MM.1S (cell line): Measurements from ENCODE around the gene C20orf96.

Source experiments
- DNase-seq: peaks from one replicate; pipeline ENCODE4 v3.0.0-alpha.2; 2015
- H2AFZ ChIP-seq: fragments of 300-600 bp; sonication (generic); 2 replicates; pipeline ENCODE4 v1.6.0; 2016; ENCODE audit warnings: antibody characterized with exemption, low read length
- H3F3A ChIP-seq: fragments of 300-600 bp; sonication (generic); 2 replicates; pipeline ENCODE4 v1.6.1; 2016; ENCODE audit warnings: mild to moderate bottlenecking, antibody characterized with exemption, low read length, moderate library complexity, mixed read lengths; ENCODE audit not compliant: insufficient read depth
- H3K27ac ChIP-seq: fragments of 300-600 bp; sonication (generic); 2 replicates; pipeline ENCODE4 v1.5.1; 2016; ENCODE audit warnings: mild to moderate bottlenecking, low read length
- H3K27me3 ChIP-seq: fragments of 300-600 bp; sonication (generic); replicated peaks from 2 replicates; pipeline ENCODE4 v1.6.0; 2016; ENCODE audit warnings: low read length; ENCODE audit not compliant: insufficient read depth
- H3K36me3 ChIP-seq: fragments of 300-600 bp; sonication (generic); replicated peaks from 2 replicates; pipeline ENCODE4 v1.6.1; 2016; ENCODE audit warnings: mild to moderate bottlenecking, low read length, mixed read lengths; ENCODE audit not compliant: insufficient read depth
- H3K4me1 ChIP-seq: fragments of 300-600 bp; sonication (generic); 2 replicates; pipeline ENCODE4 v1.6.1; 2016; ENCODE audit warnings: low read length, mixed read lengths
- H3K4me2 ChIP-seq: fragments of 300-600 bp; sonication (generic); 2 replicates; pipeline ENCODE4 v1.6.0; 2016; ENCODE audit warnings: low read depth, low read length
- H3K4me3 ChIP-seq: fragments of 300-600 bp; sonication (generic); 2 replicates; pipeline ENCODE4 v1.5.1; 2016; ENCODE audit warnings: low read length, mixed read lengths
- H3K79me2 ChIP-seq: fragments of 300-600 bp; sonication (generic); 2 replicates; pipeline ENCODE4 v1.6.1; 2016; ENCODE audit warnings: mixed run types, low read length, mixed read lengths
- H3K9ac ChIP-seq: fragments of 300-600 bp; sonication (generic); 2 replicates; pipeline ENCODE4 v1.6.1; 2016; ENCODE audit warnings: low read length, mixed read lengths
- H3K9me2 ChIP-seq: fragments of 300-600 bp; sonication (generic); replicated peaks from 2 replicates; pipeline ENCODE4 v1.6.1; 2016; ENCODE audit warnings: mild to moderate bottlenecking, low read length, mixed read lengths; ENCODE audit not compliant: insufficient read depth
- H3K9me3 ChIP-seq: fragments of 300-600 bp; sonication (generic); replicated peaks from 2 replicates; pipeline ENCODE4 v1.6.1; 2016; ENCODE audit warnings: mild to moderate bottlenecking, low read length, mixed read lengths; ENCODE audit not compliant: insufficient read depth
- H4K20me1 ChIP-seq: fragments of 300-600 bp; sonication (generic); 2 replicates; pipeline ENCODE4 v1.6.1; 2016; ENCODE audit warnings: mild to moderate bottlenecking, low read length, moderate library complexity, mixed read lengths; ENCODE audit not compliant: insufficient read depth
- EZH2 ChIP-seq: fragments of 300-600 bp; sonication (generic); optimal IDR thresholded peaks from 2 replicates; pipeline ENCODE3; 2017; ENCODE audit warnings: low read depth, mild to moderate bottlenecking, antibody characterized with exemption, low read length, mixed read lengths
- EZH2phosphoT487 ChIP-seq: fragments of 300-600 bp; sonication (generic); IDR thresholded peaks from 2 replicates; pipeline ENCODE4 v1.6.1; 2018; ENCODE audit warnings: antibody characterized with exemption, low read length
- TF ChIP-seq, protein P1 (sequence below): fragments of 300-600 bp; sonication (generic); IDR thresholded peaks from 2 replicates; pipeline ENCODE4 v1.5.1; 2016; ENCODE audit warnings: antibody characterized with exemption, low read length, mixed read lengths

The C20orf96 gene

DNA sequence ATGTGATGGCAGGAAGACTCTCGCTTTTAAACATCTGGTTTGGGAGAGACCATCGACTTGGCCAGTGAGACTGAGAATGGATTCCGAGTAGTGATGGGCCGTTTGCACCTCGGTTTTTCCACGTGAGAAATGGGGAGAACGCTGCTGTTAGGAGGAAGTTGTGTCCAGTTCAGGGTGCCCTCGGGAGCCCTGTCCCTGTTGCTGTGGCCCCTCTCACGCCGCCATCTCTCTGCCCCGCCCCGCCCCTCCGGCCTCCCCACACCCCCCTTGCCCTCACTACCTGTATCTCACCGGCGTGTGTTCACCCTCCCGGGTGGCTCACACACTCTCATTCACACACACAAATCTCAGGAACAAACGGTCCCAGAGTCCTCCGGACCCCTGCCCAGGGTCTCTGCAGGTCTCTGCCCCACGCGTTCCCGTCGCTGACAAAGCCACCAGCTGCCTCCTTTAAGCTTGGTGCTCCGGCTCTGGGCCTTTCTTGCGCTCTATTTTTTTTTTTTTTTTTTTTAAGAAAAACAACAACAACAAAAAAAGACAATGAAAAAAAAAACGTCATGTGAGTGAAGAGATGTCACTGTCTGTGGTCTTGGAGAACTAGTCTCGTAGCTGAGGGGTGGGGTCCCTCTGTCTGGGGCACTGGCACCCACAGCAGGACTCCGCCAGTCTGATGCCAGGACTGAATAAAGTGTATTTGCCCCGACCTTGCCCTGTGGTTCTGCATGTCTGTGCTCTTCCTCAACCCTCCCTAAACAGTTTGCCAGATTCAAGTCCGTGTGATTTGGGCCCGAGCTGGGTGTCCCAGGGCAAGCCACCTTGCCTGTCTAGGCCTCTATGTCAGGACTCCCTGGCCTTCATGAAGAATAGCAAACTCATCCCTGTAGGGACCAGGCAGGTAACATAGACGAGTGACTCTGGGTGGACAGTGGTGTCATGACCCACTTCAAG lies 37.8 kb upstream of the C20orf96 start:
- Histone ChIP-seq H3K9me3 (no peaks in the 10 kb centered on the region), H3K27me3 (no peaks in the 10 kb centered on the region), H3K9me2 (no peaks in the 10 kb centered on the region), H3K36me3 (no peaks in the 10 kb centered on the region), H3K9ac (no peak overlapping the region), H4K20me1 (no peaks in the 10 kb centered on the region), H3K4me3 (no peak overlapping the region), H3F3A (peaks cover 17% of the 10 kb centered on the region), H3K4me1 (no peaks in the 10 kb centered on the region; the same call in 1 of the 2 replicates), H3K27ac (no peak overlapping the region), H3K79me2 (peaks cover 10% of the 10 kb centered on the region; the same call in 1 of the 2 replicates), H2AFZ (no peak overlapping the region), H3K4me2 (no peak overlapping the region)
- DNase-seq = no peak
- TF ChIP-seq EZH2phosphoT487 (no peak), EZH2 (no peak)
- TF ChIP-seq, protein P1, sequence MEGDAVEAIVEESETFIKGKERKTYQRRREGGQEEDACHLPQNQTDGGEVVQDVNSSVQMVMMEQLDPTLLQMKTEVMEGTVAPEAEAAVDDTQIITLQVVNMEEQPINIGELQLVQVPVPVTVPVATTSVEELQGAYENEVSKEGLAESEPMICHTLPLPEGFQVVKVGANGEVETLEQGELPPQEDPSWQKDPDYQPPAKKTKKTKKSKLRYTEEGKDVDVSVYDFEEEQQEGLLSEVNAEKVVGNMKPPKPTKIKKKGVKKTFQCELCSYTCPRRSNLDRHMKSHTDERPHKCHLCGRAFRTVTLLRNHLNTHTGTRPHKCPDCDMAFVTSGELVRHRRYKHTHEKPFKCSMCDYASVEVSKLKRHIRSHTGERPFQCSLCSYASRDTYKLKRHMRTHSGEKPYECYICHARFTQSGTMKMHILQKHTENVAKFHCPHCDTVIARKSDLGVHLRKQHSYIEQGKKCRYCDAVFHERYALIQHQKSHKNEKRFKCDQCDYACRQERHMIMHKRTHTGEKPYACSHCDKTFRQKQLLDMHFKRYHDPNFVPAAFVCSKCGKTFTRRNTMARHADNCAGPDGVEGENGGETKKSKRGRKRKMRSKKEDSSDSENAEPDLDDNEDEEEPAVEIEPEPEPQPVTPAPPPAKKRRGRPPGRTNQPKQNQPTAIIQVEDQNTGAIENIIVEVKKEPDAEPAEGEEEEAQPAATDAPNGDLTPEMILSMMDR = no peak

DNA sequence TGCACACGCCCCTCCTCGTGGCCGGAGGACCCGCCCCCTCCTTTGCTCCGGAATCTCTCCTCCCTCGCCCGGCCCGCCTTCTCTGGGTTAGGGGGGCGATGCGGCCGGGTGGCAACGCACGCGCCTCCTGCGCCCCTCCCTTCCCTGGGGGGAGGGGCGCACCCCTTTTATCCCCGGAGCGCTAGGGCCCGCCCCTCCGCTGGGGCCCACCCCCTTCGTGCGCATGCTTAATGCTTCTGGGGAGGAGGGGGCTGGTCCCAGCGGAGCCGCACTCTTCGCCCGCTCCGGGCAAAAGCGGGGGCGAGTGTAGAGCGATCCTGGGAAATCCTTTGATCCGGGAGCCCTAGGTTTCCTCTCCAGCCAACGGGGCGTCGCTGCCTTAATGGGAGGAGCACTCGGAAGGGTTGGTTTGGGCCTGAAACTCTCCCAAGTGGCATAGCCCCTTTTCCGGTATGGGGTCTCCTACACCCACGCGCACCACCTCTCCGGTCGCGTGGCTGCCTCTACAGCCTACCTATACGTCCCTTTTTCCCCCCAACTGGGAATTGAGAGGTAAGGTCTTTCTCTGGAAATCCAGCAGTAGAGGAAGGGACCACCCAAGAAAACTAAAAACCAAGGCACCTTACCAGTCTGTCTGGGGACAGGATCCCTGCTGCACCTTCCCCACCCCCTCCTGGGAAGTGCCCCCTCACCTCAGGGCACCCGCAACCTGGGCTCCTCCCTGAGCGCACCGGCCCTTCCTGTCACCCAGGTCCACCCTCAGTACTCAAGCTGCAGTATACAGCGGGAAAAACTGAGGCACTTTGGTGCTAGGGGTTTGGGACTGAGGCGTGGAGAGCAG lies 36.9 kb upstream of the C20orf96 start:
- Histone ChIP-seq H3K27ac (no peak overlapping the region), H3K79me2 (peaks cover 10% of the 10 kb centered on the region; the same call in 1 of the 2 replicates), H3K9me3 (no peaks in the 10 kb centered on the region), H2AFZ (no peak overlapping the region), H3K4me3 (peak overlapping the region; percentile 68; the same call in 1 of the 2 replicates), H3F3A (peaks cover 17% of the 10 kb centered on the region), H4K20me1 (no peaks in the 10 kb centered on the region), H3K36me3 (no peaks in the 10 kb centered on the region), H3K27me3 (no peaks in the 10 kb centered on the region), H3K4me1 (no peaks in the 10 kb centered on the region; the same call in 1 of the 2 replicates), H3K4me2 (peak overlapping the region; percentile 82), H3K9ac (no peak overlapping the region), H3K9me2 (no peaks in the 10 kb centered on the region)
- TF ChIP-seq, protein P1 = no peak
- TF ChIP-seq EZH2phosphoT487 = no peak
- TF ChIP-seq EZH2 = no peak
- no peak for DNase-seq

DNA sequence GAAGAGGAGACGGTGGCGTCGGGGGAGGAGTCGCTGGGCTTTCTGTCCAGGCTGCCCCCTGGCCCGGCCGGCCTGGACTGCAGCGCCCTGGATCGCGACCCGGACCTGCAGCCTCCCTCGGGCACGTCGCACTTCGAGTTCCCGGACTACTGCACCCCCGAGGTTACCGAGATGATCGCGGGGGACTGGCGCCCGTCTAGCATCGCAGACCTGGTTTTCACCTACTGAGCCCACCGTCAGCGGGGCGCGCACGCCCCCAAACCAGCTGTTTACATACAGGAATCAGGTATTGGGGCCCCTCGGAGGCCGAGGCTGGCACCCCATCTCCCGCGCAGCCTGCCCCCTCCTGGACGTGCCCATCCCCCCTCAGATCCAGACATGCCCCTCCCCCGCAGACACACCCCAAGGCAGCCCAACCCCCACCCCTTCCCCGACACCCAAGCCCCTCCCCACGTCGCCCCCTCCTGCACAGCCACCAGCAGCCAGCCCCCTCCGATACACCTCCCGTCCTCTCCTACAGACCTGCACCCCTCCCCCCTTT lies 36.2 kb upstream of the C20orf96 start:
- Histone ChIP-seq H3F3A (peaks cover 17% of the 10 kb centered on the region), H4K20me1 (no peaks in the 10 kb centered on the region), H3K4me3 (peak overlapping the region; percentile 68), H3K79me2 (peaks cover 10% of the 10 kb centered on the region; the same call in 1 of the 2 replicates), H3K27ac (no peak overlapping the region), H3K9me3 (no peaks in the 10 kb centered on the region), H3K27me3 (no peaks in the 10 kb centered on the region), H3K9me2 (no peaks in the 10 kb centered on the region), H3K36me3 (no peaks in the 10 kb centered on the region), H3K4me1 (no peaks in the 10 kb centered on the region; the same call in 1 of the 2 replicates), H2AFZ (no peak overlapping the region; the same call in 1 of the 2 replicates), H3K9ac (peak overlapping the region; percentile 21; the same call in 1 of the 2 replicates), H3K4me2 (peak overlapping the region; percentile 82)
- peak; percentile 27 for DNase-seq
- TF ChIP-seq, protein P1 = no peak
- TF ChIP-seq EZH2phosphoT487 = no peak
- TF ChIP-seq EZH2 = no peak
